AG09319 (cell line): ENCODE results near the gene NBAS.

Experiments
- DNase-seq: peaks from one replicate; pipeline ENCODE4 v3.0.0-alpha.2; 2010; ENCODE audit warnings: low read depth; ENCODE audit errors: extremely low read depth
- TF ChIP-seq, protein P1 (sequence below): IDR thresholded peaks from 2 replicates; pipeline ENCODE4 v1.5.1; 2011; ENCODE audit warnings: low read depth, mild to moderate bottlenecking, inconsistent platforms, low read length, moderate library complexity

Gene NBAS

DNA sequence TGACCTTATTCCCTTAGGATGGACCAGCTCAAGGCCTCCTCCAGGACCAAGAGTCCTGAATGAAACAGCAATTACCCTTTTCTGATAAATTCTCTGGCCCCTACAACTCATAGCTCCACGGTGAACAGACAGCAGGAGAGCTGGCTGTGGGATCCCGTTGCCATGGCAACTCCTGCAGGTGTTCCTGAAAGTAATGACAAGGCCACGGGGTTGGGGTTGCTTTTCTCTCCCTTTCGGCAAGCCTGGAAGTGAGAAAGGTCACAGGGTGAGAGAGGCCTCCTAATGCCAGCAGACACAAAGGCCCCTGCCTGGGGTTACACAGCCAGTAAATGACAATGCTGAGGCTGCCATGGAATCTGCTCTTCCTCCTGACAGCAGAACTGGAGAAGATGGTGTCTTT, 403.0 kb downstream of the NBAS start:
- no peak for DNase-seq
- TF ChIP-seq, protein P1, sequence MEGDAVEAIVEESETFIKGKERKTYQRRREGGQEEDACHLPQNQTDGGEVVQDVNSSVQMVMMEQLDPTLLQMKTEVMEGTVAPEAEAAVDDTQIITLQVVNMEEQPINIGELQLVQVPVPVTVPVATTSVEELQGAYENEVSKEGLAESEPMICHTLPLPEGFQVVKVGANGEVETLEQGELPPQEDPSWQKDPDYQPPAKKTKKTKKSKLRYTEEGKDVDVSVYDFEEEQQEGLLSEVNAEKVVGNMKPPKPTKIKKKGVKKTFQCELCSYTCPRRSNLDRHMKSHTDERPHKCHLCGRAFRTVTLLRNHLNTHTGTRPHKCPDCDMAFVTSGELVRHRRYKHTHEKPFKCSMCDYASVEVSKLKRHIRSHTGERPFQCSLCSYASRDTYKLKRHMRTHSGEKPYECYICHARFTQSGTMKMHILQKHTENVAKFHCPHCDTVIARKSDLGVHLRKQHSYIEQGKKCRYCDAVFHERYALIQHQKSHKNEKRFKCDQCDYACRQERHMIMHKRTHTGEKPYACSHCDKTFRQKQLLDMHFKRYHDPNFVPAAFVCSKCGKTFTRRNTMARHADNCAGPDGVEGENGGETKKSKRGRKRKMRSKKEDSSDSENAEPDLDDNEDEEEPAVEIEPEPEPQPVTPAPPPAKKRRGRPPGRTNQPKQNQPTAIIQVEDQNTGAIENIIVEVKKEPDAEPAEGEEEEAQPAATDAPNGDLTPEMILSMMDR, result no peak

- TF ChIP-seq, protein P1, result no peak
- no peak for DNase-seq
Measured at GRCh38 chr2:15155959-15156574, 405.1 kb downstream of the NBAS start.

DNA sequence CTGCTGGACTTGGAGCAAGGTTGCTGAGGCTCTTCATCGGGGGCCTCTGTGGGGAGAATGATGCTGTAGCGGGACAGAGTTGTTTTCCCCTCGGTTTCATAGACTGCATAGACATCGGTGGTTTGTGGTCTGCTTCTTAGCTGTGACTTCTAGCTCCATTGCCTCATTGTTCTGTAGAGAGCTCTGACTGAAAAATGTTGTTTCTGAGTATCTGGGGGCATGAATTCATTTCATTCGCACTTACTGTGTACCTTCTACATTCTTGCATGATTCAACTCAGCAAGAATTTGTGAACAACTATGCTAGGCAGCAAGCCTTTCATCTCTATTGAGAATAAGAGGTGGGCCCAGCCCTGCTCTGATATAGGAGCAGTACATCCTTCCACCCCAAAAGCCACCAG, 406.8 kb downstream of the NBAS start:
- DNase-seq, result no peak
- TF ChIP-seq, protein P1, result no peak

DNA sequence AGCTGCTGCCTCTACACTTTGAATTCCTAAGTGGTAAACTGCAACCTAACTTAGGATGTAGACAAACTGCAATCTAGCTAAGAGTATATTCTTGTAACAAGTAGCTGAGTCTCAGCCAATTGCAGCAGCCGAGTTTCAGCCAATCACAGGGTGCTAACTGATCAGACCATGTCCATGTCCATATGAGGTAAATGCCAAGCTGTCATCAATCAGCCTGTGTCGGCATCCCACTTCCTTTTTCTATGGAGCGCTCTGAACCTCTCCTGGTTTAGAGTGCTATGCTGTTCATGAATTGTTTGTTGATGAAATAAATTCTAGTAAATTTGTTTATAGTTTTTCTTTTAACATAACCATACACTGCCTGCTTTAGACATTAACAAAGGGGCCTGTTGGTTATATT, 408.8 kb downstream of the NBAS start:
- DNase-seq, result no peak
- TF ChIP-seq, protein P1, result no peak

DNA sequence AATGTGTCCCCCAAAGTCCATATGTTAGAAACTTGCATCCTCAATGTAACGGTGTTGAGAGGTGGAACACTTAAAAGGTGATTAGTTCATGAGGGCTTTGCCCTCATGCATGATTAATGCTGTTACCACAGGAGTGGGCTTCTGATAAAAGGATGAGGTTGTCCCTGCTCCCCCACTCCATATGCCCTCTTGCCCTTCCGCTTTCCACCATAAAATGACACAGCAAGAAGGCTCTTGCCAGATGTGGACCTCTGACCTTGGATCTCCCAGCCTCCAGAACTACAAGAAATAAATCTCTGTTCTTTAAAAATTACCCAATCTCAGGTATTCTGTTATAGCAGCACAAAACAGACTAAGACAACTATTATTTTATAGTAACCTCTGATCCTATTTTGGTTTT, 412.1 kb downstream of the NBAS start:
- no peak for DNase-seq
- TF ChIP-seq, protein P1, result no peak

DNA sequence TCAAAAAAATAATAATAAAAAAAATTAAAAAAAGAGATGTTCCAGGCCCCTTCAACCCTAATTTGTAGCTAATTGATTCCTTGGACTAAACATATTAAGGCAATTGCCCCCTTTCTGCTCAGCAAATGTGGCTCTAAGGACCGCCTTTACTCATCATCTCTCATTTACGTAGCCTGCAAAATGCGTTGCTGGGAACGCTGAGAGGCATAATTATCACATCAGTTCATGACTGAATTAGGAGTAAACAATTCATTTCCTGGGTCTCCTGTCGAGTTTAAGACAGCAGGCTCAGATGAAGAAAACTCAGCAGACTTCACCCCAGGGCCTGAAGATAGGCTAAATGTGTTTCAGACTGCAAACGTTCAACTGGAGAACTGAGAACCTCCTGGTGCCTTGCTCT, 413.5 kb downstream of the NBAS start:
- TF ChIP-seq, protein P1, result no peak
- no peak for DNase-seq

- DNase-seq, result no peak
- TF ChIP-seq, protein P1, result no peak
Measured at GRCh38 chr2:15146960-15147359, 414.2 kb downstream of the NBAS start.
